Measurements from ENCODE around the gene GRIK1. TPM values are rescaled to one million over a fixed set of nuclear protein-coding genes. Genes with fewer than 3 reads are reported as not detected.

Gene GRIK1
- total RNA-seq, 3 donors from 2014 or later: 0.38 to 0.41 TPM; not detected in 1

- no peak for TF ChIP-seq CTCF (IDR thresholded peaks at IDR 0.05)
- no peaks in the 10 kb centered on the region for H3K4me1 ChIP-seq (ENCODE audit: low read depth)
- intact Hi-C loops (cut with DNase I, micrococcal nuclease): no loop called here
- ATAC-seq: no peak
- H3K4me3 ChIP-seq: no peak overlapping the region
- peaks cover 19% of the 10 kb centered on the region for H3K9me3 ChIP-seq
- no peak for DNase-seq
- H3K36me3 ChIP-seq (ENCODE audit: low read depth): no peaks in the 10 kb centered on the region
These were observed 413.3 kb downstream of the GRIK1 start for GRCh38 chr21:29526545-29526944.

GRCh38 chr21:29524055-29524454 is 415.7 kb downstream of the GRIK1 start:
- no peak for TF ChIP-seq CTCF (IDR thresholded peaks at IDR 0.05)
- Histone ChIP-seq H3K36me3 (ENCODE audit: low read depth) (no peaks in the 10 kb centered on the region), H3K9me3 (peaks cover 19% of the 10 kb centered on the region), H3K4me3 (no peak overlapping the region), H3K4me1 (ENCODE audit: low read depth) (no peaks in the 10 kb centered on the region)
- peak in 1 of 3 donors; percentile 4 for DNase-seq
- intact Hi-C loops (cut with DNase I, micrococcal nuclease): no loop called here
- ATAC-seq: no peak

GRCh38 chr21:29523646-29524045 is 416.1 kb downstream of the GRIK1 start:
- Histone ChIP-seq H3K4me1 (ENCODE audit: low read depth) (no peaks in the 10 kb centered on the region), H3K36me3 (ENCODE audit: low read depth) (no peaks in the 10 kb centered on the region), H3K9me3 (peaks cover 19% of the 10 kb centered on the region), H3K4me3 (no peak overlapping the region)
- peak in 1 of 3 donors; percentile 28 for DNase-seq
- TF ChIP-seq CTCF (IDR thresholded peaks at IDR 0.05): no peak
- ATAC-seq: peak; percentile 42
- intact Hi-C loops (cut with DNase I, micrococcal nuclease): no loop called here

- ATAC-seq: no peak
These were observed 417.9 kb downstream of the GRIK1 start for GRCh38 chr21:29521872-29522271.

GRCh38 chr21:29520171-29520570 is 419.6 kb downstream of the GRIK1 start:
- DNase-seq (no peak), ATAC-seq (no peak)
- no peak overlapping the region for H3K4me3 ChIP-seq
- TF ChIP-seq CTCF (IDR thresholded peaks at IDR 0.05): no peak
- no peaks in the 10 kb centered on the region for H3K36me3 ChIP-seq (ENCODE audit: low read depth)
- no peaks in the 10 kb centered on the region for H3K4me1 ChIP-seq (ENCODE audit: low read depth)
- peaks cover under 1% of the 10 kb centered on the region for H3K9me3 ChIP-seq
- intact Hi-C loops (cut with DNase I, micrococcal nuclease): no loop called here

More at GRCh38 chr21:29521872-29522271, 417.9 kb downstream of the GRIK1 start:
- no peak for TF ChIP-seq CTCF (IDR thresholded peaks at IDR 0.05)
- Histone ChIP-seq H3K4me3 (no peak overlapping the region), H3K36me3 (ENCODE audit: low read depth) (no peaks in the 10 kb centered on the region), H3K4me1 (ENCODE audit: low read depth) (no peaks in the 10 kb centered on the region), H3K9me3 (peaks cover 17% of the 10 kb centered on the region)
- no peak for DNase-seq
- intact Hi-C loops (cut with DNase I, micrococcal nuclease): no loop called here

- TF ChIP-seq CTCF (IDR thresholded peaks at IDR 0.05): no peak
- DNase-seq (no peak), ATAC-seq (no peak)
- peaks cover 7% of the 10 kb centered on the region for H3K9me3 ChIP-seq
- no peaks in the 10 kb centered on the region for H3K4me1 ChIP-seq (ENCODE audit: low read depth)
- H3K36me3 ChIP-seq (ENCODE audit: low read depth): no peaks in the 10 kb centered on the region
- H3K4me3 ChIP-seq: no peak overlapping the region
- intact Hi-C loops (cut with DNase I, micrococcal nuclease): no loop called here
These were observed 425.0 kb downstream of the GRIK1 start for GRCh38 chr21:29514652-29515247.

Data from mucosa of descending colon (tissue), 3 donors.